ENCODE results near the gene CTNNA2.

CTNNA2 gene

GRCh38 chr2:79981316-79981715 is 468.5 kb downstream of the CTNNA2 start:
- Mint-ChIP-seq H3K27me3 (no peaks in the 10 kb centered on the region), H3K36me3 (ENCODE audit: low read depth) (no peaks in the 10 kb centered on the region), H3K9me3 (peaks cover 2% of the 10 kb centered on the region), H3K27ac (no peak overlapping the region), H3K4me3 (no peak overlapping the region), H3K4me1 (ENCODE audit: low read depth) (no peaks in the 10 kb centered on the region)
- no peak for DNase-seq

GRCh38 chr2:79982445-79982844 is 469.6 kb downstream of the CTNNA2 start:
- no peak overlapping the region for H3K27ac Mint-ChIP-seq
- H3K9me3 Mint-ChIP-seq: peaks cover 2% of the 10 kb centered on the region
- H3K4me1 Mint-ChIP-seq (ENCODE audit: low read depth): no peaks in the 10 kb centered on the region
- DNase-seq: no peak
- no peaks in the 10 kb centered on the region for H3K36me3 Mint-ChIP-seq (ENCODE audit: low read depth)
- H3K4me3 Mint-ChIP-seq: no peak overlapping the region
- no peaks in the 10 kb centered on the region for H3K27me3 Mint-ChIP-seq

- Mint-ChIP-seq H3K4me3 (no peak overlapping the region), H3K27ac (no peak overlapping the region), H3K9me3 (peaks cover 2% of the 10 kb centered on the region), H3K4me1 (ENCODE audit: low read depth) (no peaks in the 10 kb centered on the region), H3K27me3 (no peaks in the 10 kb centered on the region), H3K36me3 (ENCODE audit: low read depth) (no peaks in the 10 kb centered on the region)
- DNase-seq: no peak
Observed at GRCh38 chr2:79984476-79984875, 471.6 kb downstream of the CTNNA2 start.

GRCh38 chr2:79985145-79985544 is 472.3 kb downstream of the CTNNA2 start:
- H3K9me3 Mint-ChIP-seq: peaks cover 2% of the 10 kb centered on the region
- H3K27ac Mint-ChIP-seq: no peak overlapping the region
- H3K27me3 Mint-ChIP-seq: no peaks in the 10 kb centered on the region
- no peaks in the 10 kb centered on the region for H3K4me1 Mint-ChIP-seq (ENCODE audit: low read depth)
- no peaks in the 10 kb centered on the region for H3K36me3 Mint-ChIP-seq (ENCODE audit: low read depth)
- no peak overlapping the region for H3K4me3 Mint-ChIP-seq
- no peak for DNase-seq

- no peaks in the 10 kb centered on the region for H3K27me3 Mint-ChIP-seq
- no peak overlapping the region for H3K27ac Mint-ChIP-seq
- DNase-seq: no peak
- H3K4me1 Mint-ChIP-seq (ENCODE audit: low read depth): no peaks in the 10 kb centered on the region
- peaks cover 2% of the 10 kb centered on the region for H3K9me3 Mint-ChIP-seq
- no peak overlapping the region for H3K4me3 Mint-ChIP-seq
- H3K36me3 Mint-ChIP-seq (ENCODE audit: low read depth): no peaks in the 10 kb centered on the region
Observed at GRCh38 chr2:79985571-79985970, 472.7 kb downstream of the CTNNA2 start.

- DNase-seq: no peak
- H3K27ac Mint-ChIP-seq: no peak overlapping the region
- peaks cover 2% of the 10 kb centered on the region for H3K9me3 Mint-ChIP-seq
- H3K36me3 Mint-ChIP-seq (ENCODE audit: low read depth): no peaks in the 10 kb centered on the region
- no peaks in the 10 kb centered on the region for H3K27me3 Mint-ChIP-seq
- no peaks in the 10 kb centered on the region for H3K4me1 Mint-ChIP-seq (ENCODE audit: low read depth)
- H3K4me3 Mint-ChIP-seq: no peak overlapping the region
Observed at GRCh38 chr2:79993144-79993543, 480.3 kb downstream of the CTNNA2 start.

- Mint-ChIP-seq H3K4me1 (ENCODE audit: low read depth) (no peaks in the 10 kb centered on the region), H3K36me3 (ENCODE audit: low read depth) (no peaks in the 10 kb centered on the region), H3K27ac (no peak overlapping the region), H3K9me3 (peaks cover 2% of the 10 kb centered on the region), H3K4me3 (no peak overlapping the region), H3K27me3 (no peaks in the 10 kb centered on the region)
- DNase-seq: no peak
Observed at GRCh38 chr2:79994161-79994560, 481.3 kb downstream of the CTNNA2 start.

- Mint-ChIP-seq H3K9me3 (peaks cover 2% of the 10 kb centered on the region), H3K4me1 (ENCODE audit: low read depth) (no peaks in the 10 kb centered on the region), H3K36me3 (ENCODE audit: low read depth) (no peaks in the 10 kb centered on the region), H3K4me3 (no peak overlapping the region), H3K27ac (no peak overlapping the region), H3K27me3 (no peaks in the 10 kb centered on the region)
- no peak for DNase-seq
Observed at GRCh38 chr2:79994965-79995364, 482.1 kb downstream of the CTNNA2 start.

- H3K27ac Mint-ChIP-seq: no peak overlapping the region
- no peaks in the 10 kb centered on the region for H3K36me3 Mint-ChIP-seq (ENCODE audit: low read depth)
- H3K27me3 Mint-ChIP-seq: no peaks in the 10 kb centered on the region
- no peak for DNase-seq
- no peaks in the 10 kb centered on the region for H3K4me1 Mint-ChIP-seq (ENCODE audit: low read depth)
- H3K4me3 Mint-ChIP-seq: no peak overlapping the region
- H3K9me3 Mint-ChIP-seq: peaks cover 5% of the 10 kb centered on the region
Observed at GRCh38 chr2:79996709-79997108, 483.9 kb downstream of the CTNNA2 start.

GRCh38 chr2:80001701-80002101 is 488.9 kb downstream of the CTNNA2 start:
- Mint-ChIP-seq H3K4me1 (ENCODE audit: low read depth) (no peaks in the 10 kb centered on the region), H3K27ac (no peak overlapping the region), H3K27me3 (no peaks in the 10 kb centered on the region), H3K36me3 (ENCODE audit: low read depth) (no peaks in the 10 kb centered on the region), H3K9me3 (peaks cover 6% of the 10 kb centered on the region), H3K4me3 (no peak overlapping the region)
- no peak for DNase-seq

GRCh38 chr2:80002112-80002511 is 489.3 kb downstream of the CTNNA2 start:
- Mint-ChIP-seq H3K9me3 (peaks cover 6% of the 10 kb centered on the region), H3K4me3 (no peak overlapping the region), H3K36me3 (ENCODE audit: low read depth) (no peaks in the 10 kb centered on the region), H3K4me1 (ENCODE audit: low read depth) (no peaks in the 10 kb centered on the region), H3K27ac (no peak overlapping the region), H3K27me3 (no peaks in the 10 kb centered on the region)
- no peak for DNase-seq

- DNase-seq: no peak
- no peaks in the 10 kb centered on the region for H3K4me1 Mint-ChIP-seq (ENCODE audit: low read depth)
- H3K36me3 Mint-ChIP-seq (ENCODE audit: low read depth): no peaks in the 10 kb centered on the region
- peaks cover 6% of the 10 kb centered on the region for H3K9me3 Mint-ChIP-seq
- H3K27ac Mint-ChIP-seq: no peak overlapping the region
- no peaks in the 10 kb centered on the region for H3K27me3 Mint-ChIP-seq
- H3K4me3 Mint-ChIP-seq: no peak overlapping the region
Observed at GRCh38 chr2:80002568-80003157, 489.8 kb downstream of the CTNNA2 start.

GRCh38 chr2:80007777-80008503 is 495.1 kb downstream of the CTNNA2 start:
- H3K4me3 Mint-ChIP-seq: no peak overlapping the region
- no peak for DNase-seq
- H3K27ac Mint-ChIP-seq: no peak overlapping the region
- no peaks in the 10 kb centered on the region for H3K27me3 Mint-ChIP-seq
- no peaks in the 10 kb centered on the region for H3K36me3 Mint-ChIP-seq (ENCODE audit: low read depth)
- H3K4me1 Mint-ChIP-seq (ENCODE audit: low read depth): no peaks in the 10 kb centered on the region
- H3K9me3 Mint-ChIP-seq: peaks cover 2% of the 10 kb centered on the region

- Mint-ChIP-seq H3K27ac (no peak overlapping the region), H3K4me1 (ENCODE audit: low read depth) (no peaks in the 10 kb centered on the region), H3K9me3 (peaks cover 2% of the 10 kb centered on the region), H3K27me3 (no peaks in the 10 kb centered on the region), H3K36me3 (ENCODE audit: low read depth) (no peaks in the 10 kb centered on the region), H3K4me3 (no peak overlapping the region)
- DNase-seq: no peak
Observed at GRCh38 chr2:80008596-80008995, 495.7 kb downstream of the CTNNA2 start.

- H3K4me1 Mint-ChIP-seq (ENCODE audit: low read depth): no peaks in the 10 kb centered on the region
- H3K27ac Mint-ChIP-seq: no peak overlapping the region
- H3K36me3 Mint-ChIP-seq (ENCODE audit: low read depth): no peaks in the 10 kb centered on the region
- H3K27me3 Mint-ChIP-seq: no peaks in the 10 kb centered on the region
- H3K9me3 Mint-ChIP-seq: peaks cover 2% of the 10 kb centered on the region
- no peak overlapping the region for H3K4me3 Mint-ChIP-seq
- DNase-seq: no peak
Observed at GRCh38 chr2:80009211-80009610, 496.4 kb downstream of the CTNNA2 start.
